ENCODE results near the gene COL6A2. TPM values are rescaled to one million over a fixed set of nuclear protein-coding genes. Genes with fewer than 3 reads are reported as not detected.

COL6A2 gene
- polyA plus RNA-seq, 3 donors, result 0.01 TPM; not detected in 2

- no peak for TF ChIP-seq CTCF (IDR thresholded peaks at IDR 0.05)
- Mint-ChIP-seq H3K4me3 (no peak within 1 kb of the TSS), H3K4me1 (no peaks in the 10 kb centered on the region), H3K27ac (peak within 1 kb of the TSS in 1 of 7 donors; percentile 46), H3K27me3 (ENCODE audit: low read depth in 3 of 3) (peaks cover 0 to 4% (median 0%) of the 10 kb centered on the region in 3 donors), H3K9me3 (no peaks in the 10 kb centered on the region), H3K36me3 (no peaks in the 10 kb centered on the region)
- intact Hi-C loops (cut with micrococcal nuclease), result no loop called here
- H3K4me3 ChIP-seq (replicated peaks in 1 of 3; ENCODE audit: low read depth in 2 of 3, low read length in 3 of 3), result no peak within 1 kb of the TSS
- no peaks in the 10 kb centered on the region for H3K4me1 ChIP-seq (ENCODE audit: control insufficient read depth in 1 of 2, insufficient read depth in 2 of 2, low read length in 2 of 2)
- DNase-seq, result no peak
- no peak within 1 kb of the TSS for H3K4me2 ChIP-seq (replicated peaks; ENCODE audit: extremely low read depth, low read length, poor library complexity, severe bottlenecking)
- H3K9me3 ChIP-seq (replicated peaks in 1 of 2; ENCODE audit: control insufficient read depth in 1 of 2, insufficient read depth in 1 of 2, low read length in 2 of 2), result no peaks in the 10 kb centered on the region
- H3K36me3 ChIP-seq (replicated peaks in 1 of 2; ENCODE audit: control insufficient read depth in 1 of 2, insufficient read depth in 2 of 2, low read length in 2 of 2), result no peaks in the 10 kb centered on the region
- H3K79me2 ChIP-seq (ENCODE audit: insufficient read depth, low read length), result no peaks in the 10 kb centered on the region
- no peaks in the 10 kb centered on the region for H3K27me3 ChIP-seq (ENCODE audit: control insufficient read depth in 2 of 2, insufficient read depth in 2 of 2, low read length in 2 of 2)
- 93% methylated on average over 34 of the region's 34 CpGs for WGBS (ENCODE audit: insufficient coverage)
- no peak within 1 kb of the TSS for H3K27ac ChIP-seq (ENCODE audit: low read depth in 1 of 2, low read length in 2 of 2)
- H3K9ac ChIP-seq (ENCODE audit: insufficient read depth, low read length, poor library complexity, severe bottlenecking), result no peak within 1 kb of the TSS
- no peaks in the 10 kb centered on the region for H4K20me1 ChIP-seq (ENCODE audit: insufficient read depth, low read length)
- no peak within 1 kb of the TSS for H2AFZ ChIP-seq (ENCODE audit: insufficient read depth, low read depth, low read length, poor library complexity, severe bottlenecking)
These were observed 57.8 kb downstream of the COL6A2 start, which contains the start of gene FTCD for GRCh38 chr21:46155514-46156377. Gene FTCD (minus strand): TSS chr21:46155579. CDS start chr21:46155523, 56 bp downstream.

- no peak overlapping the region for H3K27ac ChIP-seq (ENCODE audit: low read depth in 1 of 2, low read length in 2 of 2)
- Mint-ChIP-seq H3K9me3 (peaks cover 0 to 2% (median 0%) of the 10 kb centered on the region in 7 donors), H3K36me3 (no peaks in the 10 kb centered on the region), H3K4me3 (no peak overlapping the region), H3K27me3 (ENCODE audit: low read depth in 3 of 3) (peaks cover 0 to 4% (median 0%) of the 10 kb centered on the region in 3 donors), H3K27ac (no peak overlapping the region), H3K4me1 (no peaks in the 10 kb centered on the region)
- DNase-seq, result no peak
- H3K36me3 ChIP-seq (replicated peaks in 1 of 2; ENCODE audit: control insufficient read depth in 1 of 2, insufficient read depth in 2 of 2, low read length in 2 of 2), result no peaks in the 10 kb centered on the region
- H3K9ac ChIP-seq (ENCODE audit: insufficient read depth, low read length, poor library complexity, severe bottlenecking), result no peak overlapping the region
- H3K4me1 ChIP-seq (ENCODE audit: control insufficient read depth in 1 of 2, insufficient read depth in 2 of 2, low read length in 2 of 2), result no peaks in the 10 kb centered on the region
- TF ChIP-seq CTCF (IDR thresholded peaks at IDR 0.05), result no peak
- H3K79me2 ChIP-seq (ENCODE audit: insufficient read depth, low read length), result no peaks in the 10 kb centered on the region
- H3K4me2 ChIP-seq (replicated peaks; ENCODE audit: extremely low read depth, low read length, poor library complexity, severe bottlenecking), result no peak overlapping the region
- no peak overlapping the region for H3K4me3 ChIP-seq (replicated peaks in 1 of 3; ENCODE audit: low read depth in 2 of 3, low read length in 3 of 3)
- intact Hi-C loops (cut with micrococcal nuclease), result no loop called here
- H3K9me3 ChIP-seq (replicated peaks in 1 of 2; ENCODE audit: control insufficient read depth in 1 of 2, insufficient read depth in 1 of 2, low read length in 2 of 2), result peaks cover 0 to 2% of the 10 kb centered on the region in 2 donors
- no peaks in the 10 kb centered on the region for H3K27me3 ChIP-seq (ENCODE audit: control insufficient read depth in 2 of 2, insufficient read depth in 2 of 2, low read length in 2 of 2)
- WGBS (ENCODE audit: insufficient coverage), result 95% methylated on average over 2 of the region's 7 CpGs
- no peaks in the 10 kb centered on the region for H4K20me1 ChIP-seq (ENCODE audit: insufficient read depth, low read length)
- H2AFZ ChIP-seq (ENCODE audit: insufficient read depth, low read depth, low read length, poor library complexity, severe bottlenecking), result no peak overlapping the region
These were observed 58.4 kb downstream of the COL6A2 start for GRCh38 chr21:46156378-46156645.

Data from CD14-positive monocyte (primary cell).